ENCODE data around the gene HEATR1.

The HEATR1 gene

GRCh38 chr1:236523704-236524141 lies 80.6 kb downstream of the HEATR1 start, which contains the start of gene LGALS8 (continued):
- TF ChIP-seq REPIN1 (tag by site-specific recombination; IDR thresholded peaks at IDR 0.05; ENCODE audit: low read depth), result no peak
- TF ChIP-seq ZNF140 (tag by site-specific recombination; IDR thresholded peaks at IDR 0.05), result no peak
- no peak for TF ChIP-seq ZNF175 (tag by site-specific recombination; IDR thresholded peaks at IDR 0.05)
- TF ChIP-seq ZNF335 (tag by site-specific recombination; conservative IDR thresholded peaks at IDR 0.05), result peak; percentile 91
- TF ChIP-seq ZNF792 (tag by site-specific recombination; IDR thresholded peaks at IDR 0.05), result no peak
- no peak for TF ChIP-seq ZNF48 (tag by site-specific recombination; IDR thresholded peaks at IDR 0.05)
- TF ChIP-seq ZNF155 (tag by site-specific recombination; IDR thresholded peaks at IDR 0.05), result no peak
- no peak for TF ChIP-seq HIC1 (tag by site-specific recombination; IDR thresholded peaks at IDR 0.05)
- no peak for TF ChIP-seq ZBTB48 (tag by site-specific recombination; IDR thresholded peaks at IDR 0.05)
- no peak for TF ChIP-seq ZNF214 (tag by site-specific recombination; IDR thresholded peaks at IDR 0.05; ENCODE audit: borderline replicate concordance)
- TF ChIP-seq ZBTB1 (tag by site-specific recombination; IDR thresholded peaks at IDR 0.05), result no peak
- TF ChIP-seq KLF17 (tag by site-specific recombination; IDR thresholded peaks at IDR 0.05), result no peak; the same call in 1 of the 2 replicates
- TF ChIP-seq, protein P1, sequence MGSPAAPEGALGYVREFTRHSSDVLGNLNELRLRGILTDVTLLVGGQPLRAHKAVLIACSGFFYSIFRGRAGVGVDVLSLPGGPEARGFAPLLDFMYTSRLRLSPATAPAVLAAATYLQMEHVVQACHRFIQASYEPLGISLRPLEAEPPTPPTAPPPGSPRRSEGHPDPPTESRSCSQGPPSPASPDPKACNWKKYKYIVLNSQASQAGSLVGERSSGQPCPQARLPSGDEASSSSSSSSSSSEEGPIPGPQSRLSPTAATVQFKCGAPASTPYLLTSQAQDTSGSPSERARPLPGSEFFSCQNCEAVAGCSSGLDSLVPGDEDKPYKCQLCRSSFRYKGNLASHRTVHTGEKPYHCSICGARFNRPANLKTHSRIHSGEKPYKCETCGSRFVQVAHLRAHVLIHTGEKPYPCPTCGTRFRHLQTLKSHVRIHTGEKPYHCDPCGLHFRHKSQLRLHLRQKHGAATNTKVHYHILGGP (tag by site-specific recombination; IDR thresholded peaks at IDR 0.05), result no peak
- TF ChIP-seq ZNF391 (tag by site-specific recombination; IDR thresholded peaks at IDR 0.05; ENCODE audit: borderline replicate concordance, low read depth), result 0 out of 2 replicates have a peak, but pooled peaks have one; percentile 3
- no peak for TF ChIP-seq ZNF350 (tag by site-specific recombination; IDR thresholded peaks at IDR 0.05)
- TF ChIP-seq EGR2 (tag by site-specific recombination; IDR thresholded peaks at IDR 0.05; ENCODE audit: low read depth), result peak; percentile 82
- no peak for TF ChIP-seq ZNF157 (tag by site-specific recombination; IDR thresholded peaks at IDR 0.05)
- TF ChIP-seq, protein P2, sequence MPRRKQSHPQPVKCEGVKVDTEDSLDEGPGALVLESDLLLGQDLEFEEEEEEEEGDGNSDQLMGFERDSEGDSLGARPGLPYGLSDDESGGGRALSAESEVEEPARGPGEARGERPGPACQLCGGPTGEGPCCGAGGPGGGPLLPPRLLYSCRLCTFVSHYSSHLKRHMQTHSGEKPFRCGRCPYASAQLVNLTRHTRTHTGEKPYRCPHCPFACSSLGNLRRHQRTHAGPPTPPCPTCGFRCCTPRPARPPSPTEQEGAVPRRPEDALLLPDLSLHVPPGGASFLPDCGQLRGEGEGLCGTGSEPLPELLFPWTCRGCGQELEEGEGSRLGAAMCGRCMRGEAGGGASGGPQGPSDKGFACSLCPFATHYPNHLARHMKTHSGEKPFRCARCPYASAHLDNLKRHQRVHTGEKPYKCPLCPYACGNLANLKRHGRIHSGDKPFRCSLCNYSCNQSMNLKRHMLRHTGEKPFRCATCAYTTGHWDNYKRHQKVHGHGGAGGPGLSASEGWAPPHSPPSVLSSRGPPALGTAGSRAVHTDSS (tag by site-specific recombination; IDR thresholded peaks at IDR 0.05), result no peak
- 0 out of 2 replicates have a peak, but pooled peaks have one; percentile 10 for TF ChIP-seq ZNF423 (tag by site-specific recombination; IDR thresholded peaks at IDR 0.05)
- TF ChIP-seq SP7 (tag by site-specific recombination; IDR thresholded peaks at IDR 0.05), result no peak
- 0 out of 2 replicates have a peak, but pooled peaks have one; percentile 44 for TF ChIP-seq ZNF121 (tag by site-specific recombination; IDR thresholded peaks at IDR 0.05)
- TF ChIP-seq, protein P3, sequence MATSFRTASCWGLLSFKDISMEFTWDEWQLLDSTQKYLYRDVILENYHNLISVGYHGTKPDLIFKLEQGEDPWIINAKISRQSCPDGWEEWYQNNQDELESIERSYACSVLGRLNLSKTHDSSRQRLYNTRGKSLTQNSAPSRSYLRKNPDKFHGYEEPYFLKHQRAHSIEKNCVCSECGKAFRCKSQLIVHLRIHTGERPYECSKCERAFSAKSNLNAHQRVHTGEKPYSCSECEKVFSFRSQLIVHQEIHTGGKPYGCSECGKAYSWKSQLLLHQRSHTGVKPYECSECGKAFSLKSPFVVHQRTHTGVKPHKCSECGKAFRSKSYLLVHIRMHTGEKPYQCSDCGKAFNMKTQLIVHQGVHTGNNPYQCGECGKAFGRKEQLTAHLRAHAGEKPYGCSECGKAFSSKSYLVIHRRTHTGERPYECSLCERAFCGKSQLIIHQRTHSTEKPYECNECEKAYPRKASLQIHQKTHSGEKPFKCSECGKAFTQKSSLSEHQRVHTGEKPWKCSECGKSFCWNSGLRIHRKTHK (tag by site-specific recombination; IDR thresholded peaks at IDR 0.05), result no peak
- TF ChIP-seq ZFP3 (tag by site-specific recombination; IDR thresholded peaks at IDR 0.05; ENCODE audit: low read depth), result peak; percentile 40; the same call in 1 of the 2 replicates
- peak; percentile 70; the same call in 1 of the 2 replicates for TF ChIP-seq ZNF624 (tag by site-specific recombination; IDR thresholded peaks at IDR 0.05)
- peak; percentile 64 for TF ChIP-seq SP3 (tag by site-specific recombination; IDR thresholded peaks at IDR 0.05)
- no peak for TF ChIP-seq ZNF549 (tag by site-specific recombination; IDR thresholded peaks at IDR 0.05)
- TF ChIP-seq GLI4 (tag by site-specific recombination; IDR thresholded peaks at IDR 0.05), result 0 out of 2 replicates have a peak, but pooled peaks have one; percentile 39
- TF ChIP-seq GFI1B (tag by site-specific recombination; IDR thresholded peaks at IDR 0.05), result no peak
- no peak for TF ChIP-seq ZNF133 (tag by site-specific recombination; IDR thresholded peaks at IDR 0.05)
- 0 out of 2 replicates have a peak, but pooled peaks have one; percentile 41 for TF ChIP-seq ZNF473 (tag by site-specific recombination; IDR thresholded peaks at IDR 0.05)
- no peak for TF ChIP-seq ZSCAN30 (tag by site-specific recombination; IDR thresholded peaks at IDR 0.05)
- no peak for TF ChIP-seq ZNF621 (tag by site-specific recombination; IDR thresholded peaks at IDR 0.05)
- no peak for TF ChIP-seq WT1 (tag by site-specific recombination; IDR thresholded peaks at IDR 0.05)
- no peak for TF ChIP-seq SCRT1 (tag by site-specific recombination; IDR thresholded peaks at IDR 0.05; ENCODE audit: borderline replicate concordance)

Measured in HEK293 (cell line).